NB4 (cell line): ENCODE measurements around the gene NOX5.

ENCODE experiments used
- POLR2A ChIP-seq: IDR thresholded peaks from 2 replicates; pipeline ENCODE4 v1.6.1; 2011; ENCODE audit warnings: mild to moderate bottlenecking; ENCODE audit not compliant: insufficient read length; ENCODE audit errors: extremely low read depth
- TF ChIP-seq, protein P1 (sequence below): IDR thresholded peaks from one replicate; pipeline ENCODE4 v1.5.1; 2012; ENCODE audit warnings: low read depth, low read length

DNA sequence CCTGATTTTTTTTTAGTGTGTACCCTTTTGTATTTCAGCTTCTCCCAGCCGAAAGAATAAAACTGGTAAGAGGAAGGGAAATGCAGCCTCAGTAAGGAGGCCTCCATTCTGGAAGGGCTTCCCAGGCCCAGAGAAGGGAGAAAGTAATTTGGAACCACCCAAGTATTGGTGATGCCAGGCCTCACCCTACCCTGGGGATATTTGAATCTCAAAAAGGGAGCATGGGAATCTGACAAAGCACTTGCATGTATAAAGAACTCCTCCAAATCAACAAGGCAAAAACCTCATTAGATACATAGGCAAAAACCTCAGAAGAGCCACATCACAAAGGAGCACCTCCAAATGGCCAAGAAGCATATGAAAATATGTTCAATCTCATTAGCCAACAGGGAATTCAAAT, 77.2 kb downstream of the NOX5 start:
- TF ChIP-seq POLR2A, result no peak
- TF ChIP-seq, protein P1, sequence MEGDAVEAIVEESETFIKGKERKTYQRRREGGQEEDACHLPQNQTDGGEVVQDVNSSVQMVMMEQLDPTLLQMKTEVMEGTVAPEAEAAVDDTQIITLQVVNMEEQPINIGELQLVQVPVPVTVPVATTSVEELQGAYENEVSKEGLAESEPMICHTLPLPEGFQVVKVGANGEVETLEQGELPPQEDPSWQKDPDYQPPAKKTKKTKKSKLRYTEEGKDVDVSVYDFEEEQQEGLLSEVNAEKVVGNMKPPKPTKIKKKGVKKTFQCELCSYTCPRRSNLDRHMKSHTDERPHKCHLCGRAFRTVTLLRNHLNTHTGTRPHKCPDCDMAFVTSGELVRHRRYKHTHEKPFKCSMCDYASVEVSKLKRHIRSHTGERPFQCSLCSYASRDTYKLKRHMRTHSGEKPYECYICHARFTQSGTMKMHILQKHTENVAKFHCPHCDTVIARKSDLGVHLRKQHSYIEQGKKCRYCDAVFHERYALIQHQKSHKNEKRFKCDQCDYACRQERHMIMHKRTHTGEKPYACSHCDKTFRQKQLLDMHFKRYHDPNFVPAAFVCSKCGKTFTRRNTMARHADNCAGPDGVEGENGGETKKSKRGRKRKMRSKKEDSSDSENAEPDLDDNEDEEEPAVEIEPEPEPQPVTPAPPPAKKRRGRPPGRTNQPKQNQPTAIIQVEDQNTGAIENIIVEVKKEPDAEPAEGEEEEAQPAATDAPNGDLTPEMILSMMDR, result no peak
